Suppressor macrophage treated with lipopolysaccharide for 1 hour (primary cell): ENCODE data around the gene TBC1D19.
"Not testable (repeated sequence)": the region's sequence is repeated elsewhere in the genome, so short reads cannot be mapped to it uniquely, and the experiment has no call there.

ENCODE experiments used
- DNase-seq, 3 donors: peaks; one replicate each; pipeline ENCODE4 v3.0.0-alpha.2; 2020 to 2022

The TBC1D19 gene

GRCh38 chr4:26601204-26601603 is 17.3 kb downstream of the TBC1D19 start:
- no peak for DNase-seq

- DNase-seq: no peak
Observed at GRCh38 chr4:26607776-26608175, 23.9 kb downstream of the TBC1D19 start.

- no peak for DNase-seq
Observed at GRCh38 chr4:26609391-26609790, 25.5 kb downstream of the TBC1D19 start.

GRCh38 chr4:26609868-26610267 is 26.0 kb downstream of the TBC1D19 start:
- DNase-seq: no peak

GRCh38 chr4:26611372-26611771 is 27.5 kb downstream of the TBC1D19 start:
- no peak for DNase-seq

GRCh38 chr4:26611885-26612284 is 28.0 kb downstream of the TBC1D19 start:
- DNase-seq: no peak

- peak in 1 of 3 donors; percentile 18 for DNase-seq
Observed at GRCh38 chr4:26613237-26613636, 29.4 kb downstream of the TBC1D19 start.

- peak in 1 of 3 donors; percentile 17 for DNase-seq
Observed at GRCh38 chr4:26613735-26614134, 29.9 kb downstream of the TBC1D19 start.

- no peak for DNase-seq
Observed at GRCh38 chr4:26619784-26620183, 35.9 kb downstream of the TBC1D19 start.

GRCh38 chr4:26621366-26621765 is 37.5 kb downstream of the TBC1D19 start:
- no peak for DNase-seq

GRCh38 chr4:26622913-26623312 is 39.0 kb downstream of the TBC1D19 start:
- no peak for DNase-seq

- DNase-seq: not testable (repeated sequence)
Observed at GRCh38 chr4:26626658-26627057, 42.8 kb downstream of the TBC1D19 start.

GRCh38 chr4:26632916-26633315 is 49.0 kb downstream of the TBC1D19 start:
- DNase-seq: no peak

- DNase-seq: no peak
Observed at GRCh38 chr4:26634237-26634636, 50.4 kb downstream of the TBC1D19 start.

GRCh38 chr4:26636458-26636857 is 52.6 kb downstream of the TBC1D19 start:
- DNase-seq: no peak

GRCh38 chr4:26640639-26641038 is 56.8 kb downstream of the TBC1D19 start:
- DNase-seq: not testable (repeated sequence)

GRCh38 chr4:26647523-26648224 is 63.8 kb downstream of the TBC1D19 start:
- DNase-seq: no peak

GRCh38 chr4:26648260-26648659 is 64.4 kb downstream of the TBC1D19 start:
- DNase-seq: no peak

GRCh38 chr4:26660261-26660660 is 76.4 kb downstream of the TBC1D19 start:
- DNase-seq: no peak

- no peak for DNase-seq
Observed at GRCh38 chr4:26663888-26664287, 80.0 kb downstream of the TBC1D19 start.

- no peak for DNase-seq
Observed at GRCh38 chr4:26670903-26671537, 87.1 kb downstream of the TBC1D19 start.

GRCh38 chr4:26679040-26679695 is 95.3 kb downstream of the TBC1D19 start:
- not testable (repeated sequence) for DNase-seq

GRCh38 chr4:26682436-26682835 is 98.6 kb downstream of the TBC1D19 start:
- no peak for DNase-seq

- no peak for DNase-seq
Observed at GRCh38 chr4:26685250-26685649, 101.4 kb downstream of the TBC1D19 start.
